K562 (cell line): Measurements from ENCODE around the gene CDH12. TPM values are rescaled to one million over a fixed set of nuclear protein-coding genes. Genes with fewer than 3 reads are reported as not detected.

ENCODE experiments used
- ATAC-seq: fragments of 200-7000 bp; cut with Tn5 transposase; 3 replicates; pipeline ENCODE4 v1.9.1; 2020; ENCODE audit warnings: moderate library complexity
- BruUV-seq: library from RNA; stranded (reverse); fragments of 400-500 nt; replicated peaks from 2 replicates; lab custom pipeline; 2021; lab: Mats Ljungman, UMichigan
- CTCF ChIA-PET: fragments of 300-600 bp; formaldehyde crosslinking; extraction: SDS; loops from one replicate; lab custom pipeline; 2021; ENCODE audit warnings: low intra/inter-chr PET ratio; lab: Yijun Ruan, JAX
- POLR2A ChIA-PET: fragments of 300-600, 350-650 bp; sonication (Branson Sonifier 250); formaldehyde crosslinking; extraction: SDS; loops from one replicate; lab custom pipeline; 2021; ENCODE audit warnings: antibody characterized with exemption, inconsistent platforms; lab: Yijun Ruan, JAX
- DNase-seq, 4 experiments: peaks; one replicate each; pipeline versions ENCODE4 v3.0.0 to v3.0.0-alpha.2; 2011 to 2018; ENCODE audit warnings: low spot score in 3 of 4, mixed read lengths in 3 of 4; ENCODE audit errors: extremely low read depth in 1 of 4
- FAIRE-seq: peaks from 2 replicates; lab custom pipeline; 2011; peaks lifted over from hg19 to GRCh38; lab: Jason Lieb, UNC
- H2AFZ ChIP-seq: 2 replicates; pipeline ENCODE4 v1.6.0; 2011; ENCODE audit warnings: low read depth, low read length, control low read depth, inconsistent platforms
- H3K27ac ChIP-seq: fragments of 200-600 bp; 3 replicates; pipeline ENCODE4 v1.8.0; 2011; ENCODE audit warnings: low read depth, mild to moderate bottlenecking, control low read depth, inconsistent platforms, low read length, moderate library complexity, mixed read lengths; ENCODE audit errors: extremely low read depth
- H3K27me3 ChIP-seq, 2 experiments: fragments of 300-600 bp in 1 of 2; 2 replicates in 1 of 2; 3 replicates in 1 of 2; pipeline versions ENCODE4 v1.6.0 to v1.8.0; 2011; ENCODE audit warnings: inconsistent platforms in 2 of 2, low read length in 2 of 2, mild to moderate bottlenecking in 1 of 2, mixed read lengths in 1 of 2, moderate library complexity in 1 of 2; ENCODE audit not compliant: control insufficient read depth in 2 of 2, insufficient read depth in 2 of 2
- H3K36me3 ChIP-seq: fragments of 300-600 bp; 3 replicates; pipeline ENCODE4 v1.8.0; 2011; ENCODE audit warnings: mild to moderate bottlenecking, low read length, inconsistent platforms; ENCODE audit not compliant: control insufficient read depth, insufficient read depth
- H3K4me1 ChIP-seq, 2 experiments: fragments of 200-600 bp in 1 of 2; replicated peaks in 1 of 2; 2 replicates in 1 of 2; 3 replicates in 1 of 2; pipeline versions ENCODE4 v1.5.1 to v1.8.0; 2011; ENCODE audit warnings: inconsistent platforms in 2 of 2, low read length in 2 of 2, mild to moderate bottlenecking in 1 of 2, mixed read lengths in 1 of 2, moderate library complexity in 1 of 2; ENCODE audit not compliant: control insufficient read depth in 2 of 2, insufficient read depth in 2 of 2
- H3K4me2 ChIP-seq: 2 replicates; pipeline ENCODE4 v1.6.1; 2011; ENCODE audit warnings: low read length, control low read depth, inconsistent platforms, mixed read lengths; ENCODE audit not compliant: insufficient read depth
- H3K4me3 ChIP-seq: fragments of 200-600 bp; sonication (generic), shearing (Covaris generic); 2 replicates; pipeline ENCODE4 v1.5.1; 2016; ENCODE audit warnings: control low read depth, inconsistent platforms
- H3K79me2 ChIP-seq: fragments of 200-600 bp; 3 replicates; pipeline ENCODE4 v1.8.0; 2011; ENCODE audit warnings: low read length, inconsistent platforms; ENCODE audit not compliant: control insufficient read depth, insufficient read depth
- H3K9ac ChIP-seq, 2 experiments: 2 replicates each; pipeline versions ENCODE4 v1.6.0 to v1.6.1; 2011; ENCODE audit warnings: low read depth in 2 of 2, low read length in 2 of 2, control low read depth in 1 of 2, inconsistent platforms in 1 of 2, mild to moderate bottlenecking in 1 of 2, mixed read lengths in 1 of 2; ENCODE audit not compliant: insufficient read depth in 1 of 2
- H3K9me1 ChIP-seq: one replicate; pipeline ENCODE4 v1.6.0; 2011; ENCODE audit warnings: inconsistent platforms, mild to moderate bottlenecking, low read length, moderate library complexity; ENCODE audit not compliant: control insufficient read depth, insufficient read depth
- H3K9me3 ChIP-seq: replicated peaks from 2 replicates; pipeline ENCODE4 v1.5.1; 2011; ENCODE audit warnings: low read depth, low read length, inconsistent platforms; ENCODE audit not compliant: control insufficient read depth, insufficient read depth
- H4K20me1 ChIP-seq: replicated peaks from 2 replicates; pipeline ENCODE4 v1.6.1; 2011; ENCODE audit warnings: low read length, inconsistent platforms, mixed read lengths; ENCODE audit not compliant: control insufficient read depth, insufficient read depth
- ARID3B ChIP-seq: fragments of 250-450 bp; sonication (Bioruptor Pico); IDR thresholded peaks from 2 replicates; pipeline ENCODE4 v1.4.0; 2020; ENCODE audit warnings: borderline replicate concordance
- CBFA2T2 ChIP-seq: fragments of 450-650 bp; conservative IDR thresholded peaks from 2 replicates; pipeline ENCODE4 v1.6.1; 2017; ENCODE audit warnings: mild to moderate bottlenecking
- ELF2 ChIP-seq: fragments of 250-450 bp; sonication (Bioruptor Pico); IDR thresholded peaks from 2 replicates; pipeline ENCODE4 v1.5.0; 2021; ENCODE audit warnings: mild to moderate bottlenecking
- EP400 ChIP-seq: fragments of 450-650 bp; IDR thresholded peaks from 2 replicates; pipeline ENCODE4 v1.6.1; 2017; ENCODE audit warnings: antibody characterized with exemption, mild to moderate bottlenecking, moderate library complexity
- HCFC1 ChIP-seq: IDR thresholded peaks from 2 replicates; pipeline ENCODE4 v1.6.1; 2012; ENCODE audit warnings: low read depth, low read length, improper control_type of control experiment
- MAFG ChIP-seq: fragments of 450-650 bp; conservative IDR thresholded peaks from 2 replicates; pipeline ENCODE4 v1.6.1; 2016; ENCODE audit warnings: missing genetic modification characterization, missing compliant biosample characterization
- SMARCA4 ChIP-seq: fragments of 450-650 bp; IDR thresholded peaks from 2 replicates; pipeline ENCODE4 v1.6.1; 2016
- SNIP1 ChIP-seq: fragments of 450-650 bp; IDR thresholded peaks from 2 replicates; pipeline ENCODE4 v1.7.1; 2017; ENCODE audit warnings: low read depth, mild to moderate bottlenecking
- THRB ChIP-seq: fragments of 450-650 bp; formaldehyde crosslinking; conservative IDR thresholded peaks from 2 replicates; pipeline ENCODE4 v1.4.0; 2022; ENCODE audit warnings: mild to moderate bottlenecking, missing genetic modification characterization
- ZBTB9 ChIP-seq: fragments of 450-650 bp; formaldehyde crosslinking; IDR thresholded peaks from 2 replicates; pipeline ENCODE4 v1.4.0; 2020; ENCODE audit warnings: mild to moderate bottlenecking, moderate library complexity
- ZNF146 ChIP-seq: IDR thresholded peaks from one replicate; pipeline ENCODE4 v1.6.1; 2018; ENCODE audit warnings: missing compliant biosample characterization; ENCODE audit not compliant: unreplicated experiment
- ZNF174 ChIP-seq: fragments of 250-450 bp; sonication (Bioruptor Pico); IDR thresholded peaks from 2 replicates; pipeline ENCODE4 v1.4.0; 2020; ENCODE audit warnings: mild to moderate bottlenecking
- ZNF232 ChIP-seq: sonication (generic); formaldehyde crosslinking; IDR thresholded peaks from 2 replicates; pipeline ENCODE4 v1.8.0; 2022; ENCODE audit warnings: mild to moderate bottlenecking, missing genetic modification reagents
- ZNF449 ChIP-seq: fragments of 250-450 bp; sonication (Bioruptor Pico); IDR thresholded peaks from 2 replicates; pipeline ENCODE4 v1.8.0; 2022; ENCODE audit warnings: moderate library complexity, mild to moderate bottlenecking, inconsistent platforms
- ZNF740 ChIP-seq, 3 experiments: fragments of 200-800 bp in 1 of 3; sonication (Bioruptor generic) in 1 of 3; sonication (generic) in 1 of 3; formaldehyde crosslinking in 1 of 3; IDR thresholded peaks; 2 replicates each; pipeline versions ENCODE4 v1.6.1 to v1.8.0; 2016 to 2022; ENCODE audit warnings: mild to moderate bottlenecking in 2 of 3, missing compliant biosample characterization in 2 of 3, missing genetic modification characterization in 2 of 3, missing genetic modification reagents in 1 of 3
- WGBS: fragments of 100-300 bp; shearing (Covaris generic); methylation state at CpG from one replicate; pipeline ENCODE4 v1.1.6; 2016; ENCODE audit warnings: low coverage, mixed read lengths; ENCODE audit not compliant: insufficient coverage; ENCODE audit errors: missing lambda C conversion rate; 5-methylcytosine and 5-hydroxymethylcytosine counted together
- in situ Hi-C: fragments of 300-500 bp; cut with MboI; formaldehyde crosslinking; loops from 4 replicates; pipeline ENCODE4 v1.15.0; 2018; ENCODE audit warnings: inconsistent platforms, mixed read lengths
- intact Hi-C: fragments of 100-400 bp; cut with micrococcal nuclease; formaldehyde crosslinking; loops from 2 replicates; pipeline ENCODE4 v1.14.2; 2022
- polyA plus RNA-seq, 8 experiments: library from polyadenylated mRNA; depleted of rRNA in 4 of 8; stranded (reverse) in 5 of 8; unstranded in 3 of 8; fragments of >200 nt; fragmentation: Nextera tagmentation in 2 of 8; fragmentation: Illumina TruSeq in 1 of 8; extraction: Ambion mirVana in 2 of 8; extraction: Trizol in 1 of 8; gene quantifications; 2 replicates each; pipeline versions ENCODE4 v1.2.1 to v1.2.3, GENCODE V29; 2011 to 2014; ENCODE audit warnings: inconsistent platforms in 1 of 8, missing spikeins in 1 of 8
- total RNA-seq, 7 experiments: library from RNA; depleted of rRNA in 6 of 7; stranded (reverse); fragments of >200 nt in 6 of 7; fragmentation: Illumina TruSeq in 2 of 7; extraction: Trizol in 2 of 7; gene quantifications; 2 replicates each; pipeline versions ENCODE4 v1.2.1 to v1.2.3, GENCODE V29; 2011 to 2021; ENCODE audit warnings: low replicate concordance in 1 of 7

CDH12 gene
- total and polyA plus RNA-seq, 9 of the 15 experiments (the other 6 are each of a cell fraction or from before 2014, with no cell fraction given) = 0.03 to 1.7 (median 0.37) TPM

GRCh38 chr5:22590677-22591268 lies 262.4 kb downstream of the CDH12 start (continued):
- TF ChIP-seq SNIP1 (no peak), ELF2 (CRISPR knock-in tag) (no peak), ZNF232 (no peak), ARID3B (CRISPR knock-in tag) (no peak)

- Histone ChIP-seq H3K9ac (no peak overlapping the region), H3K4me1 (no peaks in the 10 kb centered on the region), H3K36me3 (no peaks in the 10 kb centered on the region), H3K27me3 (no peaks in the 10 kb centered on the region), H3K9me3 (peaks cover 4% of the 10 kb centered on the region; the same call in 1 of the 2 replicates), H3K27ac (no peak overlapping the region), H3K4me2 (no peak overlapping the region), H3K79me2 (no peaks in the 10 kb centered on the region), H3K4me3 (no peak overlapping the region), H2AFZ (no peak overlapping the region), H4K20me1 (no peaks in the 10 kb centered on the region), H3K9me1 (no peaks in the 10 kb centered on the region)
- ChIA-PET CTCF (no interaction called here), POLR2A (interaction anchor here (0.7 kb wide), 1 partner anchor 201 kb away, joined by 3 read pairs; no protein-coding TSS in a partner anchor)
- in situ Hi-C loops = no loop called here
- WGBS = 0% methylated on average over 1 of the region's 1 CpG
- no peak for FAIRE-seq
- intact Hi-C loops = no loop called here
- DNase-seq = no peak
- no TSS peak for BruUV-seq
- ATAC-seq = no peak
- no peak for TF ChIP-seq THRB
- no peak for TF ChIP-seq EP400
- no peak for TF ChIP-seq ZNF740 (CRISPR knock-in tag; IDR thresholded peaks at IDR 0.05)
- no peak for TF ChIP-seq ZNF740 (tag; IDR thresholded peaks at IDR 0.05)
- TF ChIP-seq CBFA2T2 = no peak
- no peak for TF ChIP-seq ZNF449 (CRISPR knock-in tag)
- TF ChIP-seq MAFG (tag) = no peak
- TF ChIP-seq HCFC1 = no peak
- TF ChIP-seq ZNF174 (CRISPR knock-in tag) = no peak
- TF ChIP-seq ZBTB9 (CRISPR knock-in tag) = no peak
- TF ChIP-seq SMARCA4 = no peak
- TF ChIP-seq ZNF146 (CRISPR knock-in tag) = no peak
These were observed 275.4 kb downstream of the CDH12 start for GRCh38 chr5:22577711-22578110.
